Stimulated activated CD8-positive, alpha-beta memory T cell treated with anti-CD3 and anti-CD28 coated beads, Interleukin-7, amount 100 ng/mL, for 1 hour (primary cell): ENCODE measurements around the gene FLACC1.
"Not testable (repeated sequence)": the region's sequence is repeated elsewhere in the genome, so short reads cannot be mapped to it uniquely, and the experiment has no call there.

Source experiments
- DNase-seq, 2 donors: peaks; one replicate each; pipeline ENCODE4 v3.0.0-alpha.2; 2020; ENCODE audit warnings: low read depth in 2 of 2

Gene FLACC1

DNA sequence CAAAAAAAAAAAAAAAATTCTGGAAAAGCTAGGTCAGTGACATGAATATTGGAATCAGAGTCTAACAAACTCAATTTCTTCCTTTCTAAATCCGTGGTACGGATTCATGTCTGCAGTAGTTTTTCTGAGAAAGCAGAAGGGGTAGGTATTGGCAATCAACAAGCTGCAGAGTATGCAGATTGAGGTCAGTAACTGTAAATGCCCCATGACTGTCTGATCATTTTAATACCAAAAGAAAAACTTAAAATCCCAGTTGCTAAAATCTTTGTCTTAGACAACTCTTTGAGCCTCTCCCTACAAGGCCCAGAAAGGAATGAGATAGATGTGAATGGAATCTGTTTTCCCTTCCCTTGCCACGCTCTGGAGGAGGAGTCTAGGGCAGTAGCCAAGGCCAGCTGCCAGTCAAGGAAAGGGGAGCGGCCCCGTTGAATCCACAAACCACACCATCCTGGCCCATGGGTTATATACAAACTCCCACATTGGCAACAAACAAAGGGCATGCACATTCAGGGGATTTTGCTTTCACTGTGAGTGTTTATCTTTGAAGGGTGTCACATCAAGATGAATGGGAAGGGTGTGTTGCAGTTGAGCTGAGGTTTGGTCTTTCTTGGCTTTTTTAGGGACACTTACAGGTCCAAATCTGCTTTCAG is 102.9 kb downstream of the FLACC1 start:
- DNase-seq = no peak

DNA sequence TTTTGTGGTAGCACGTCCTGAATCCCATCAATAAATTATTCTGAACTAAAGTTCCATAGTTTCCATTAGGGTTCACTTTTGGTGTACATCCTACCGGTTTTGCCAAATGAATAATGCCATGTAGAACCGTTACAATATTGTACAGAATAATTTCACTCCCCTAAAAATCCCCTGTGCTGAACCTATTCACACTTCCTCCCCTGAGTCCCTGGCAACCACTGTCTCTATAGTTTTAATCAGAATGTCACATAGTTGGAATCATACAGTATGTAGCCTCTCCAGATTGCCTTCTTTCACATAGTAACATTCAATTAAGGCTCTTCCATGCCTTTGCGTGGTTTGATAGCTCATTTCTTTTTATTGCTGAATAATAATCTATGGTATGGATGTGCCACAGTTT is 106.4 kb downstream of the FLACC1 start:
- DNase-seq = no peak

DNA sequence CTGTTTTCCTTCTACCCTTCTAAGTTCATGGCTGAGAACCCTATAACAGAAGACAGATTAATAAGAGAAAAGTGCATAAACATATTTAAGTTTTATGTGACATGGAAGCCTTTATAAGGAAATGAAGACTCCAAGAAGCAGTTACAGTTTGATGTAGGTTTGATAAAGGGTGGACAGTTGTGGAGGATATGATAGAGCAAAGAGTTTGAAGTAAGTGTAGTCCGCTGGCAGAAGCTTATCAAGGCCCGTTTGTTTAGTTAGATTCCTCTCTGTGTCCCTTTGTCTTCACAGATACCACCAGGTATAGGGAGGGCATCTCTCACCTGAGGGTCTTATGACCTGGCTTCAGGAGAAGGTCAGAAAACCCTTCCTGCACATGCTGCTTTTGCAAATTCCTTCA is 107.3 kb downstream of the FLACC1 start:
- DNase-seq = no peak

DNA sequence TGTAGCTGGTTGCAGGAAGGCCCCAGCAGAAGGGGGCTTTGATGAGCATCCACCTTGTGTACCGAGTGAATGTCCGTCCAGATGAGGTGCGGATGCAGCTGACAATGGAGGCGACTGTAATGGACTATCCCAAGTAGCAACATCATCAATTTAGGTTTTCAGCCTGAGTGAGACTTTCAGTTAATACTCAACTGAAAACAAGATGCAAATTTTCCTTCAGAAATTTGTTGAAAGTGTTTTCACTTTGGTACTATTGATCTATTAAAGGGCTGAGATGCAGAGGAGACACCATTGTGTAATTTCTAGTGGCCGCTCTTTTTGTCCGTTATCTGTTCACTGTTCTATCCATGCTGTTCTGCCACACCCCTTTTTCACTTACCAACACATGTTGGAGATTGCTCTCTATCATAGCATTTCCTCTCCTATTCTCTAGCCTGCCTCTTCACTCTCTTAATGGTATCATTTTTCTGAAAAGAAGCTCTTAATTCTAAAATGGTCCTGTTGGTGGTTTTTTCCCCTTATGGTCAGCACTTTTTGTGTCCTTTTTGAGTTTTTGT is 108.8 kb downstream of the FLACC1 start:
- DNase-seq = no peak

DNA sequence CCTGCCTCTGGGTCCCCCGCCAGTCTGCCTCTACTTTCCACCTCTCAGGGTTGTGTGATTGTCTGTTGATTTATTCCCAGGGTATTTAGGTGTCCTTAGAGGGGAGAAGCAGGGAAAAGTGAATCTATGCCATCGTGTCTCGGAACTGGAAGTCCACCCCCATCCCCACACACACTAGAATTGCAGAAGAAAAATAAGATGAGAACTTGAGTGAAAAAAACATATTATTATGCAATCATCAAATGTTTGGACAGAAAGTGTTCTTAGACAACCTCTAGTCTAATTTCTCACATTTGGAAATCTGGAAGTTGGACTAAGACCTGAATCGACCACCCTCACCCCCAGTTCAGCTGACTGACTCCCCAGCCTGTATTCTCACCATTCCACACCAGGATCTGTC is 110.9 kb downstream of the FLACC1 start:
- DNase-seq = no peak

DNA sequence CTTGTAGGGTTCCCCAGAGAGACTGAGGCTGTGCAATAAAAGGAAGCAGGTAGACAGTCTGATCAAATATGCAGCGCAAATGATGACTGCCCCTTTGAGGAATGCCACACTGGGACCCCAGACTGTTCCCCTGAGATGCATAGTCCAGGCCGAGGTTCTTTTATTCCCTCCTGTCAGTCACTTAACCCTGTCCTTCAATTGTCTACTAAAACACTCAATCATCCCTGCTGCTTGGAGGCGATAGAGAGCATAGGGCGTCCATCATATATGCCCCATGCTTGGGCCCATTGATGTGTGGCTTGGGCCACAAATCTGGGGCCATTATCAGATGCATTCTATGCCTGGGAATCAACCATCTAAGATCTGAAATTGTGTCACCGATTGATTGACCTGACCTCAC is 112.3 kb downstream of the FLACC1 start:
- no peak for DNase-seq

DNA sequence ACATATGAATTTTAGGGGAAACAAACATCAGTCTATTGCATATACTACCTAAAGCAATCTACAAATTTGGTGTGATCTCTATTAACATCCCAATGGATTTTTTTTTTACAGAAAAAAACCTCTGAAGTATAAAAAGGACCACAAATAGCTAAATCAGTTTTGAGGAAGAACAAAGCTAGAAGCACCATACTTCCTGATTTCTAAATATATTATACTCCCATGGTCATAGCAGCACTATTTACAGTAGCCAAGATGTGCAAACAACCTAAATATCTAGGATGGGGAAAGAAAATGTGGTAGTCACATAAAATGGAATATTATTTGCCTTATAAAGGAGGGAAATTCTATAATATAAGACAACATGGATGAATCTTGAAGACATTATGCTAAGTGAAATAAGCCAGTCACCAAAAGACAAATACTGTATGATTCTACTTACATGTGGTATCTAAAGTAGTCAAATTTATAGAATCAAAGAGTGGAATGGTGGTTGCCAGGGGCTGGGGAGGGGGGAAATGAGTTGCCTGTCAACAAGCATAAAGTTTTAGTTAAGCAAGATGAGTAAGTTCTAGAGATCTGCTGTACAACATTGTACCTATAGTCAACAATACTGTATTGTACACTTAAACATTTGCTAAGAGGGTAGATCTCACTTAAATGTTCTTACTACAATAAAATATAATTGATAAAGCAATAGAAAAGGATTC is 114.4 kb downstream of the FLACC1 start:
- no peak for DNase-seq

DNA sequence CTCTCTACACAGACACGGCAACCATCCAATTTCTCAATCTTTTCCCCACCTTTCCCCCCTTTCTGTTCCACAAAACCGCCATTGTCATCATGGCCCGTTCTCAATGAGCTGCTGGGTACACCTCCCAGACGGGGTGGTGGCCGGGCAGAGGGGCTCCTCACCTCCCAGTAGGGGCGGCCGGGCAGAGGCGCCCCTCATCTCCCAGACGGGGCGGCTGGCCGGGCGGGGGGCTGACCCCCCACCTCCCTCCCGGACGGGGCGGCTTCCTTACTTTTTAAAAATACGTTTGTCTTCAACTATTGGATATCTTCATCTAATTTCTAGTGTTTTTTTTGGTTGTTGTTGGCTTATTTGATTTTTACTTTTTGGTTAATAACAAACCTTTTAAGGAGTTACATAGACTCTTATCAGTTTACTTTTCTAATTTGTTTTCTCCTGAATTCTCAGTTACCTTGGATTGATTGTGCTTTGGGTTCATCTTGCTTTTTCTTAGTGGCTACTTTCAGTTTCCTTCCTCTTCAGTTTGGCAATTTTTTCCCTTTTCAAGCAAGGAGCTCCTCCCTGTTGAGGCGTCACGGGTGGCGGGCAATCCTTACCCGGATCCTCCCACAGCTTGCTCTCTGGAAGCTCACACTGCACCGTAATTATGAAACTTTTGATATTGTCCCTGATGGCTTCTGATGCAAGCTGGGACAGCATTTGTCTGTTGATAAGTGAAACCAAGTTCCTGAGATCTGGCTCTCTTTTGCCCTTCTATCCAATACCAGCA is 117.8 kb downstream of the FLACC1 start:
- not testable (repeated sequence) for DNase-seq
